OCI-LY7 (cell line): ENCODE data around the gene ABI3BP. TPM values are rescaled to one million over a fixed set of nuclear protein-coding genes. Genes with fewer than 3 reads are reported as not detected.

Source experiments
- BruUV-seq: library from RNA; stranded (reverse); fragments of 400-500 nt; replicated peaks from 2 replicates; lab custom pipeline; 2021; lab: Mats Ljungman, UMichigan
- CTCF ChIA-PET: fragments of 300-600 bp; sonication (Branson Sonifier 250); formaldehyde crosslinking; loops from one replicate; lab custom pipeline; 2022; ENCODE audit warnings: antibody characterized with exemption; ENCODE audit not compliant: unreplicated experiment; lab: Charles Lee
- POLR2A ChIA-PET: fragments of 300-600 bp; sonication (Branson Sonifier 250); formaldehyde crosslinking; loops from one replicate; lab custom pipeline; 2022; ENCODE audit warnings: antibody characterized with exemption; lab: Charles Lee
- DNase-seq: peaks from one replicate; pipeline ENCODE4 v3.0.0-alpha.2; 2015; ENCODE audit warnings: low spot score
- H2AFZ ChIP-seq: fragments of 200-600 bp; sonication (generic), shearing (Covaris generic); 2 replicates; pipeline ENCODE4 v1.6.1; 2014; ENCODE audit warnings: mild to moderate bottlenecking, antibody characterized with exemption, low read length, moderate library complexity
- H3K27ac ChIP-seq: fragments of 200-600 bp; sonication (generic); 2 replicates; pipeline ENCODE4 v1.5.1; 2014; ENCODE audit warnings: mixed run types, low read depth, mild to moderate bottlenecking, moderate library complexity, low read length, inconsistent platforms; ENCODE audit not compliant: poor library complexity, severe bottlenecking
- H3K36me3 ChIP-seq: fragments of 200-600 bp; sonication (generic); 2 replicates; pipeline ENCODE4 v1.6.1; 2014; ENCODE audit warnings: mild to moderate bottlenecking, antibody characterized with exemption, low read length, moderate library complexity, mixed read lengths; ENCODE audit not compliant: insufficient read depth
- H3K4me1 ChIP-seq: fragments of 200-600 bp; sonication (generic); 2 replicates; pipeline ENCODE4 v1.5.1; 2014; ENCODE audit warnings: mild to moderate bottlenecking, low read length; ENCODE audit not compliant: insufficient read depth, poor library complexity, severe bottlenecking
- H3K4me2 ChIP-seq: fragments of 200-600 bp; sonication (generic); 2 replicates; pipeline ENCODE4 v1.6.1; 2014; ENCODE audit warnings: mild to moderate bottlenecking, low read length
- H3K4me3 ChIP-seq: fragments of 200-600 bp; sonication (generic); 2 replicates; pipeline ENCODE4 v1.5.1; 2014; ENCODE audit warnings: mild to moderate bottlenecking, low read depth, low read length; ENCODE audit not compliant: poor library complexity, severe bottlenecking
- H3K79me2 ChIP-seq: fragments of 200-600 bp; sonication (generic); 2 replicates; pipeline ENCODE4 v1.6.1; 2016; ENCODE audit warnings: low read depth, mild to moderate bottlenecking, low read length, moderate library complexity, mixed read lengths; ENCODE audit not compliant: insufficient read depth
- H3K9me2 ChIP-seq: fragments of 200-600 bp; sonication (generic); 2 replicates; pipeline ENCODE4 v1.6.1; 2016; ENCODE audit warnings: mild to moderate bottlenecking, low read length, mixed read lengths; ENCODE audit not compliant: insufficient read depth
- H3K9me3 ChIP-seq: fragments of 200-600 bp; sonication (generic); 2 replicates; pipeline ENCODE4 v1.6.1; 2014; ENCODE audit warnings: mild to moderate bottlenecking, mixed run types, low read length, mixed read lengths
- H4K20me1 ChIP-seq: fragments of 200-600 bp; sonication (generic); 2 replicates; pipeline ENCODE4 v1.6.1; 2014; ENCODE audit warnings: mild to moderate bottlenecking, antibody characterized with exemption, low read length, moderate library complexity, mixed read lengths; ENCODE audit not compliant: insufficient read depth
- EZH2phosphoT487 ChIP-seq: fragments of 200-600 bp; sonication (generic); IDR thresholded peaks from 2 replicates; pipeline ENCODE4 v1.6.1; 2018; ENCODE audit warnings: low read depth, borderline replicate concordance, mild to moderate bottlenecking, mixed run types, antibody characterized with exemption, low read length, moderate library complexity, mixed read lengths
- intact Hi-C: fragments of 100-400 bp; cut with micrococcal nuclease; formaldehyde crosslinking; loops from one replicate; pipeline ENCODE4 v1.10.0; 2022; ENCODE audit not compliant: unreplicated experiment
- total RNA-seq, 2 experiments: library from RNA; depleted of rRNA in 1 of 2; stranded (reverse); fragments of >200 nt in 1 of 2; shearing (Covaris generic) in 1 of 2; gene quantifications; 2 replicates each; pipeline ENCODE4 v1.2.3, GENCODE V29; 2014 to 2022
- TF ChIP-seq, protein P1 (sequence below): fragments of 200-600 bp; sonication (generic); conservative IDR thresholded peaks from 2 replicates; pipeline ENCODE4 v1.5.1; 2014; ENCODE audit warnings: mild to moderate bottlenecking, antibody characterized with exemption, low read length, moderate library complexity, mixed read lengths

The ABI3BP gene
- total RNA-seq, 2 experiments from 2014 or later = not detected

DNA sequence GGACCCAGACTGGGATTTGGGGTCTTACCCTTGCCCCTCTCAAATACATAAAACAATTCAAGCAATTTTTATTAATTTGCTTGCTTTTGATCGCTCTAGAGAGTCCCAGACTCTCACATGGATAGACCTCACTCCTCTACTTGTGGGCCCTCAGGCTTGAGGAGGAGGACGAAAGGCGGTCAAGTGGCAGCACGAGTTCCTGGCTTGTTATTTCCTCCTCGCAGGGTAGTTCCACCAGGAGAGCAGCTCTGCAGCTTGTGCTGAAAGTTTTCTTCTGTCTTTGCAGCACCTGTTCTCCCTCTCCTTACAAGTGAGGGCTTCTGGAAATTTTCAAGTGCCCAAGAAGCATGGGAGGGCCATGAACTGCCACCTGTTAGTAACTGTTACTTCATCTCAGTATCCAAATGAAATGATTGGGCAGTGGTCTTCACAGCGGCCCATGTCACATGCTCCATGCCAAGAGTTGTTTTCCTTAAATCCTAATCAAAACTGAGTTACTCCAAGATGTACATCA, 22.7 kb downstream of the ABI3BP start:
- Histone ChIP-seq H2AFZ (no peak overlapping the region), H3K4me1 (no peaks in the 10 kb centered on the region), H3K4me3 (no peak overlapping the region), H3K79me2 (no peaks in the 10 kb centered on the region), H3K9me2 (no peaks in the 10 kb centered on the region), H3K27ac (no peak overlapping the region), H4K20me1 (no peaks in the 10 kb centered on the region), H3K4me2 (no peak overlapping the region), H3K36me3 (no peaks in the 10 kb centered on the region), H3K9me3 (no peaks in the 10 kb centered on the region)
- POLR2A ChIA-PET = no interaction called here
- intact Hi-C loops = no loop called here
- TF ChIP-seq, protein P1, sequence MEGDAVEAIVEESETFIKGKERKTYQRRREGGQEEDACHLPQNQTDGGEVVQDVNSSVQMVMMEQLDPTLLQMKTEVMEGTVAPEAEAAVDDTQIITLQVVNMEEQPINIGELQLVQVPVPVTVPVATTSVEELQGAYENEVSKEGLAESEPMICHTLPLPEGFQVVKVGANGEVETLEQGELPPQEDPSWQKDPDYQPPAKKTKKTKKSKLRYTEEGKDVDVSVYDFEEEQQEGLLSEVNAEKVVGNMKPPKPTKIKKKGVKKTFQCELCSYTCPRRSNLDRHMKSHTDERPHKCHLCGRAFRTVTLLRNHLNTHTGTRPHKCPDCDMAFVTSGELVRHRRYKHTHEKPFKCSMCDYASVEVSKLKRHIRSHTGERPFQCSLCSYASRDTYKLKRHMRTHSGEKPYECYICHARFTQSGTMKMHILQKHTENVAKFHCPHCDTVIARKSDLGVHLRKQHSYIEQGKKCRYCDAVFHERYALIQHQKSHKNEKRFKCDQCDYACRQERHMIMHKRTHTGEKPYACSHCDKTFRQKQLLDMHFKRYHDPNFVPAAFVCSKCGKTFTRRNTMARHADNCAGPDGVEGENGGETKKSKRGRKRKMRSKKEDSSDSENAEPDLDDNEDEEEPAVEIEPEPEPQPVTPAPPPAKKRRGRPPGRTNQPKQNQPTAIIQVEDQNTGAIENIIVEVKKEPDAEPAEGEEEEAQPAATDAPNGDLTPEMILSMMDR = no peak
- CTCF ChIA-PET = no interaction called here
- no peak for DNase-seq
- BruUV-seq = no TSS peak

DNA sequence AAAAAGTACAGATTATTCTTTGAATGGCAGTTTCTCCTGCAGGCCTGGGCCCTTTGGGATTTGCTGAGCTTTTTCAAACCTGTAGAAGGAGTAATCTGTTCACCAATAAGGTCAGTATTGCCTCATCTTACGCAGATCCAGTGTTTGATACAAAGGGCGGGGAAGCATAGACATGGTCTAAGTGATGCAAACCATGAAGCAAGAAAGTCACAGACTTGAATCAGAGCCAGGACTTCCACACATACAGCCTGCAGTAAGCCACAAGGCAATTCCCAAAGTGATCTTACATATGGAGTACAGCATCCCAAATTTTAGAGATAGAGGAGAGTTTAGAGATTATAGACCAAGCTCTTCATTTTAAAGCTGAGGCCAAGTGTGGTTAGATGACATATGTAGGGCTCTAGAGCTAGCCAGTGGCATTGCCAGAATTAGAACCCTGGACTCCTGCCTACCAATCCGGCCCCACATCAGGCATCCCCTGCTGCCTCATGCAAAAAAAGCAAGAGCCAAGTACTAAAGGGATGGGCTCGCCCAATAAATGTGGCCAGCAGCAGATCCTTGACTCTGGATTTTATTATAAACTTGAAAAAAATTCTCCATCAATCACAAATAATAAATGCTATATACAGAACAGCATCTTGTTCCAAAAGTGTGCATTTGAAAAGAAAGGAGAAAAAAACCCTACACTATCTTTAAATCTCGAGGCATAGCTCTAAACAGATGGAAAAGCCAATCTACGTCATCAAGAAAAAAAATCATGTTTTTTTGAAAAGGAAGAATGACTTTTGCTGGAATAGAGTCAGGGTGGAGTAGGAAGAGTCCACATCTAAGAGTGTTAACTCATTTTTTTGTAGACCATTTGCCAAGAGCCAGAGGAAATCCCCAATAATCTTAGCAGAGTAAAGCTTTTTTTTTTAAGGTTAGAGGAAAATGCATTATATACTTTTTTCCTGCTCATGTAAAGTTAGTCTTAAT, 24.0 kb downstream of the ABI3BP start:
- H3K9me3 ChIP-seq = no peaks in the 10 kb centered on the region
- CTCF ChIA-PET = no interaction called here
- no peak overlapping the region for H3K27ac ChIP-seq
- no peaks in the 10 kb centered on the region for H3K9me2 ChIP-seq
- no peak for DNase-seq
- no peaks in the 10 kb centered on the region for H3K79me2 ChIP-seq
- no peak overlapping the region for H3K4me3 ChIP-seq
- no peak for TF ChIP-seq EZH2phosphoT487
- TF ChIP-seq, protein P1 = no peak
- intact Hi-C loops = no loop called here
- H2AFZ ChIP-seq = no peak overlapping the region
- POLR2A ChIA-PET = interaction anchor here (0.6 to 1.2 kb wide), 3 partner anchors 10 to 674 kb away, joined by 3 to 4 read pairs (median 3); no protein-coding TSS in a partner anchor
- H3K36me3 ChIP-seq = no peaks in the 10 kb centered on the region
- no peaks in the 10 kb centered on the region for H3K4me1 ChIP-seq
- H3K4me2 ChIP-seq = no peak overlapping the region
- BruUV-seq = no TSS peak
- H4K20me1 ChIP-seq = no peaks in the 10 kb centered on the region

DNA sequence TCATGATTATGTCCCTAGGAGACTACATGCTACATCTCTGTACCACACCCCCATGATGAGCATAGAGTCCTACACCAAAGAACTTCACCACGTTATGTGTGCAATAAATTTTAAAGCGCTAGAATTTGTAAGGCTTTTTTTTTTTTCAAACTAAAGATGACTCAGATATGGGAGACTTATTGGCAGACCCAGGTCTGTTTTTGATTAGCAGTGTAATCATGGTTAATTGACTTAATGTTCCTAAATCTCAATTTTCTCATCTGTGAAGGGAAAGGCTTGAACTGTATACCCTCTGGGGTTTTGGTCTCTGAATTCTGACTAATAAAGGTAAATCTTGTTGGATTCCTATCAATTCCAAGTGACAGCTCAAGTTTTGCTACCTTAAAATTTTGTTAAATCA, 26.4 kb downstream of the ABI3BP start:
- H3K4me1 ChIP-seq = no peaks in the 10 kb centered on the region
- H3K9me2 ChIP-seq = no peaks in the 10 kb centered on the region
- H4K20me1 ChIP-seq = no peaks in the 10 kb centered on the region
- no peak overlapping the region for H2AFZ ChIP-seq
- intact Hi-C loops = no loop called here
- no peak overlapping the region for H3K27ac ChIP-seq
- H3K9me3 ChIP-seq = no peaks in the 10 kb centered on the region
- CTCF ChIA-PET = no interaction called here
- no peaks in the 10 kb centered on the region for H3K36me3 ChIP-seq
- no peaks in the 10 kb centered on the region for H3K79me2 ChIP-seq
- no peak for TF ChIP-seq EZH2phosphoT487
- TF ChIP-seq, protein P1 = no peak
- no TSS peak for BruUV-seq
- POLR2A ChIA-PET = no interaction called here
- DNase-seq = no peak
- no peak overlapping the region for H3K4me3 ChIP-seq
- H3K4me2 ChIP-seq = no peak overlapping the region
